Measurements from ENCODE around the gene SMARCA2. TPM values are rescaled to one million over a fixed set of nuclear protein-coding genes. Genes with fewer than 3 reads are reported as not detected.

The SMARCA2 gene
- total and polyA plus RNA-seq, 4 donors = 18.8 to 67.0 (median 41.1) TPM

DNA sequence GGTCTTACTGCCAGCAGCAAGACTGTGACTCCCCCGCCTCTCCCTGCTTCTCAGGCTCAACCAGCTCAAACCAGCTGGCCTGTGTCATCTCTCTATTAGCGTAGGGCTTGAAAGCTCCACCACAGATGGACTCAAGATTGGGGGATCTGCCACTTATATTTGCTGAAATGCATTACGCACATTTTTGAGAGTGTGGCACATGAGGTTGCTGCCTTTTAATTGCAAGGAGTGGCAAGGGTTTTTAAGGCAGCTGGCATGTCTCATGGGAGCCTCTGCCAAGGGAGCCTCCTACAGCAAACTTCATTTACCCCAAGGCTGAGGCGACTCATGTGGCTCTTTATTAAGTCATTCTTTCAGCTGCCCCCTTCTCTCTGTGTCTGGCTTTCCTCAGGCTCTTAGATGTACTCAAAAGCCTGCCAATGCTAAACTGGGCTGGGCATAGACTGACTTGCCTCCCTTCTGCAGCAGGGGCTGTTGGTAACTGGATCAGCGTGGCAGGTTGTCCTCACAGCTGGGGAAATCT is 219.3 kb downstream of the SMARCA2 start:
- Histone ChIP-seq H3K9me3 (ENCODE audit: control insufficient read depth in 4 of 4, low read length in 3 of 4) (no peaks in the 10 kb centered on the region), H3K27ac (ENCODE audit: low read depth in 1 of 2, low read length in 2 of 2) (no peak overlapping the region), H3K9ac (ENCODE audit: low read depth in 1 of 2, low read length in 2 of 2) (no peak overlapping the region), H3K36me3 (ENCODE audit: control insufficient read depth in 4 of 4, insufficient read depth in 3 of 4, low read depth in 1 of 4, low read length in 3 of 4) (no peaks in the 10 kb centered on the region), H3K4me3 (ENCODE audit: low read depth in 1 of 3, low read length in 3 of 3) (no peak overlapping the region), H3K27me3 (ENCODE audit: control insufficient read depth in 4 of 4, insufficient read depth in 4 of 4, low read length in 3 of 4) (no peaks in the 10 kb centered on the region), H3K4me1 (ENCODE audit: control insufficient read depth in 4 of 4, insufficient read depth in 4 of 4, low read length in 3 of 4) (no peaks in the 10 kb centered on the region)
- 85% methylated on average over 5 of the region's 5 CpGs for WGBS
- no peak for DNase-seq (ENCODE audit: low spot score)
- TF ChIP-seq JUND (IDR thresholded peaks at IDR 0.05) = no peak
- no peak for TF ChIP-seq HNF4A (conservative IDR thresholded peaks at IDR 0.05)
- TF ChIP-seq, protein P1, sequence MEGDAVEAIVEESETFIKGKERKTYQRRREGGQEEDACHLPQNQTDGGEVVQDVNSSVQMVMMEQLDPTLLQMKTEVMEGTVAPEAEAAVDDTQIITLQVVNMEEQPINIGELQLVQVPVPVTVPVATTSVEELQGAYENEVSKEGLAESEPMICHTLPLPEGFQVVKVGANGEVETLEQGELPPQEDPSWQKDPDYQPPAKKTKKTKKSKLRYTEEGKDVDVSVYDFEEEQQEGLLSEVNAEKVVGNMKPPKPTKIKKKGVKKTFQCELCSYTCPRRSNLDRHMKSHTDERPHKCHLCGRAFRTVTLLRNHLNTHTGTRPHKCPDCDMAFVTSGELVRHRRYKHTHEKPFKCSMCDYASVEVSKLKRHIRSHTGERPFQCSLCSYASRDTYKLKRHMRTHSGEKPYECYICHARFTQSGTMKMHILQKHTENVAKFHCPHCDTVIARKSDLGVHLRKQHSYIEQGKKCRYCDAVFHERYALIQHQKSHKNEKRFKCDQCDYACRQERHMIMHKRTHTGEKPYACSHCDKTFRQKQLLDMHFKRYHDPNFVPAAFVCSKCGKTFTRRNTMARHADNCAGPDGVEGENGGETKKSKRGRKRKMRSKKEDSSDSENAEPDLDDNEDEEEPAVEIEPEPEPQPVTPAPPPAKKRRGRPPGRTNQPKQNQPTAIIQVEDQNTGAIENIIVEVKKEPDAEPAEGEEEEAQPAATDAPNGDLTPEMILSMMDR (IDR thresholded peaks at IDR 0.05; ENCODE audit: low read depth, low read length, missing input control) = no peak

DNA sequence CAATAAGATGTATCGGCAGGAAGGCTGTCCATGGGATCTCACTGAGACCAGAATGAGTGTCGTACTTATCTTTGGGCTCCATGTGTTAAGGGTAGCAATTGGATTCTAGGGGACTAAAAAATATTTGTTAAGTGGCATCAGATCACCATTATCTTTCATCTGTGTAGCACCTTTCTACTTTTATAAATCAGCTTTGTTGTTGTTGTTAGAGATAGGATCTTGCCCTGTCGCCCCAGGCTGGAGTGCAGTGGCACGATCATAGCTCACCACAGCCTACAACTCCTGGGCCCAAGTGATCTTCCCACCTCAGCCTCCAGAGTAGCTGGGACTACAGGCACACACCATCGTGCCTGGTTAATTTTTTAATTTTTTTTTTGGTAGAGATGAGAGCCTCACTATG is 220.5 kb downstream of the SMARCA2 start:
- H3K9me3 ChIP-seq (ENCODE audit: control insufficient read depth in 4 of 4, low read length in 3 of 4) = no peaks in the 10 kb centered on the region
- no peaks in the 10 kb centered on the region for H3K36me3 ChIP-seq (ENCODE audit: control insufficient read depth in 4 of 4, insufficient read depth in 3 of 4, low read depth in 1 of 4, low read length in 3 of 4)
- TF ChIP-seq RXRA (IDR thresholded peaks at IDR 0.05) (no peak), YY1 (IDR thresholded peaks at IDR 0.05) (no peak), ATF3 (IDR thresholded peaks at IDR 0.05) (no peak), EGR1 (IDR thresholded peaks at IDR 0.05; ENCODE audit: low read depth in 2 of 2) (no peak), REST (IDR thresholded peaks at IDR 0.05) (no peak), GABPA (IDR thresholded peaks at IDR 0.05 in 1 of 2, conservative IDR thresholded peaks at IDR 0.05 in 1 of 2) (no peak), TAF1 (conservative IDR thresholded peaks at IDR 0.05) (no peak), MAX (IDR thresholded peaks at IDR 0.05) (no peak), HNF4A (conservative IDR thresholded peaks at IDR 0.05) (no peak), HNF4G (IDR thresholded peaks at IDR 0.05) (no peak), ZBTB33 (IDR thresholded peaks at IDR 0.05) (no peak)
- TF ChIP-seq, protein P1 (IDR thresholded peaks at IDR 0.05; ENCODE audit: low read depth, low read length, missing input control) = no peak
- no peak overlapping the region for H3K9ac ChIP-seq (ENCODE audit: low read depth in 1 of 2, low read length in 2 of 2)
- 91% methylated on average over 5 of the region's 5 CpGs for WGBS
- no peak overlapping the region for H3K4me3 ChIP-seq (ENCODE audit: low read depth in 1 of 3, low read length in 3 of 3)
- H3K27ac ChIP-seq (ENCODE audit: low read depth in 1 of 2, low read length in 2 of 2) = no peak overlapping the region
- no peaks in the 10 kb centered on the region for H3K27me3 ChIP-seq (ENCODE audit: control insufficient read depth in 4 of 4, insufficient read depth in 4 of 4, low read length in 3 of 4)
- H3K4me1 ChIP-seq (ENCODE audit: control insufficient read depth in 4 of 4, insufficient read depth in 4 of 4, low read length in 3 of 4) = no peaks in the 10 kb centered on the region
- no peak for DNase-seq (ENCODE audit: low spot score)

All from liver (tissue), 9 donors.